Esophagus (tissue), 2 donors: ENCODE measurements around the gene RMP24.

Experiments
- H3K27ac ChIP-seq, 2 donors: one replicate each; pipeline ENCODE4 v1.5.1; 2013; ENCODE audit warnings: low read depth in 2 of 2, mild to moderate bottlenecking in 2 of 2, inconsistent platforms in 1 of 2, low read length in 1 of 2, moderate library complexity in 1 of 2
- H3K27me3 ChIP-seq, 2 donors: one replicate each; pipeline ENCODE4 v1.6.1; 2013; ENCODE audit warnings: low read length in 2 of 2, control low read depth in 1 of 2, mild to moderate bottlenecking in 1 of 2; ENCODE audit not compliant: insufficient read depth in 2 of 2, control insufficient read depth in 1 of 2
- H3K36me3 ChIP-seq, 2 donors: one replicate each; pipeline ENCODE4 v1.6.1; 2013; ENCODE audit warnings: low read length in 1 of 2; ENCODE audit not compliant: control insufficient read depth in 2 of 2, insufficient read depth in 2 of 2
- H3K4me1 ChIP-seq, 2 donors: one replicate each; pipeline ENCODE4 v1.6.1; 2013; ENCODE audit warnings: low read length in 1 of 2; ENCODE audit not compliant: control insufficient read depth in 2 of 2, insufficient read depth in 2 of 2
- H3K4me3 ChIP-seq, 2 donors: one replicate each; pipeline ENCODE4 v1.5.1; 2013; ENCODE audit warnings: low read length in 2 of 2, mild to moderate bottlenecking in 2 of 2, low read depth in 1 of 2, moderate library complexity in 1 of 2
- H3K9me3 ChIP-seq, 2 donors: one replicate each; pipeline ENCODE4 v1.6.1; 2013; ENCODE audit warnings: mild to moderate bottlenecking in 2 of 2, low read depth in 1 of 2, low read length in 1 of 2, moderate library complexity in 1 of 2; ENCODE audit not compliant: control insufficient read depth in 2 of 2, insufficient read depth in 1 of 2
- WGBS, 2 donors: extraction: QIAGEN DNeasy Blood & Tissue Kit; methylation state at CpG; one replicate each; pipeline ENCODE4 v1.1.7; 2013; 5-methylcytosine and 5-hydroxymethylcytosine counted together
- donor health status: healthy with polysubstance abuse.
- donor health status: Bipolar disorder and iron deficiency.

The RMP24 gene

DNA sequence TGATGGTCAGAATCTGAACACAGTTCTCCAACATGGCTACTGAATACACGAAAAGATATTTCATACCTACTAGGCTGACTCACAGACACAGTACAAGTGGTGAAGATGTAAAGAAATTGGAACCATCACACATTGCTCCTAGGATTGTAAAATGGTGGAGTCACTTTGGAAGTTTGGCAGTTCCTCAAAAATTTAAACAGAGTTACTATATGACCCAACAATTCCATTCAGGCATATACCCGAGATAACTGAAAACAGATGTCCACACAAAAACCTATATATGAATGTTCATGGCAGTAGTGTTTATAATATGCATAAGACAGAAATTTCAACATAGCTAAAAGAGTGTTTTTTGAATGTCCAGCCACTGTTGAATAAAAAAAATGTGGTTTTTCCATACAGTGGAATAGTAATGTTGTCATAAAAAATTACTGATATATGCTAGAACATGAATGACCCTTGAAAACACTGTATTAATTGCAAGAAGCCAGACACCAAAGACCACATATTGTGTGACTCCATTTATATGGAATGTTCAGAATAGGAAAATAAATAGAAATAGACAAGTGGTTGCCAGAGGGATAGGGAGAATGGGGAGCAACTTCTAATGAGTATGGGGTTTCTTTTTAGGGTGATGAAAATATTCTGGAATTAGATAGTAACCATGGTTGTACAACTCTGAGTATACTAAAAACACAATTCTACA lies 10.1 kb downstream of the RMP24 start:
- Histone ChIP-seq H3K4me3 (no peak overlapping the region), H3K27ac (no peak overlapping the region), H3K4me1 (no peaks in the 10 kb centered on the region), H3K27me3 (no peaks in the 10 kb centered on the region), H3K9me3 (no peaks in the 10 kb centered on the region), H3K36me3 (peaks cover 3 to 5% of the 10 kb centered on the region in 2 donors)
- 86 to 88% methylated on average over 2 of the region's 2 CpGs for WGBS, 2 donors

- H3K27ac ChIP-seq: no peak overlapping the region
- H3K4me3 ChIP-seq: no peak overlapping the region
- H3K36me3 ChIP-seq: peaks cover under 1 to 2% of the 10 kb centered on the region in 2 donors
- no peaks in the 10 kb centered on the region for H3K9me3 ChIP-seq
- no peaks in the 10 kb centered on the region for H3K4me1 ChIP-seq
- no peaks in the 10 kb centered on the region for H3K27me3 ChIP-seq
These were observed 10.7 kb downstream of the RMP24 start for GRCh38 chr18:35983147-35983546.

DNA sequence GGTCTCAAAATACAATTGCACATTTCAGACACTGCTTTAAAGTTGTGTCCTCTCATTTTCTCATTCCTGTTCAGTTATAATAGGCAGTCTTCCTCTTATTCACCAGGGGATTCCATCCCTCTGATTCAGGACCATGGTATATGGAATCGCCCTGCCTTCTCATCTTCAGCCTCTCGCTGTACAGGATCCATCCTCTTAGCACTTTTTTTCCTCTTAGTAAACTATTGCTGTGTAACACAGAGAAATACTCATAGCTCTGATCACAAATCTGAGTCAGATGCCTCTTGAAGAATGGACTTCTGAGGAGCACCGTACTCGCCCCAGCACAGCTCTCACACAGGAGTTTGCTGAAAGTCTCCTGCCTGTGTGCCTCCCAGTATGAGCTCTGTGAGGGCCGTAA lies 11.3 kb downstream of the RMP24 start:
- Histone ChIP-seq H3K36me3 (no peaks in the 10 kb centered on the region), H3K9me3 (no peaks in the 10 kb centered on the region), H3K27me3 (no peaks in the 10 kb centered on the region), H3K4me3 (no peak overlapping the region), H3K4me1 (no peaks in the 10 kb centered on the region), H3K27ac (no peak overlapping the region)
- 96 to 98% methylated on average over 5 of the region's 5 CpGs for WGBS, 2 donors

DNA sequence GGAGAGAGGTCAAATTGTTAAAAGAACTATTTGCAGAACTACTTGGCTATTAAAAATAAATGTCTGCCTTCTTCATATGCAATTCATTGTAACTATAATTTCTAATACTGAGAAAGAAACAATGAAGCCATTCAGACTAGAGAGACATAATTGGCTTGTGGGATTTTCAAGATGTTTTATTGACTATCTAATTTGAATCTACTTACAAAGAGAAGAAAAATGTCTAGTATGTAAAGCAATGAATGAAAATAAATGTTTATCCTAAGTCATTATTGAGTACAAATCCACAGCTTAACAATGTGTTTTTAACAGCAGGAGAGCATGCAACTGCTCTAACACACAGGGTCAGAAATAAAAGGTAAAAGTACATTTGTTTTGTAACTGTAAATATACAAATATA lies 19.2 kb downstream of the RMP24 start:
- H3K4me1 ChIP-seq: no peaks in the 10 kb centered on the region
- no peaks in the 10 kb centered on the region for H3K27me3 ChIP-seq
- no peaks in the 10 kb centered on the region for H3K36me3 ChIP-seq
- H3K4me3 ChIP-seq: no peak overlapping the region
- H3K27ac ChIP-seq: no peak overlapping the region
- H3K9me3 ChIP-seq: no peaks in the 10 kb centered on the region

GRCh38 chr18:35993013-35993412 lies 20.5 kb downstream of the RMP24 start:
- Histone ChIP-seq H3K9me3 (no peaks in the 10 kb centered on the region), H3K4me1 (no peaks in the 10 kb centered on the region)
- 90 to 93% methylated on average over 6 of the region's 6 CpGs for WGBS, 2 donors

DNA sequence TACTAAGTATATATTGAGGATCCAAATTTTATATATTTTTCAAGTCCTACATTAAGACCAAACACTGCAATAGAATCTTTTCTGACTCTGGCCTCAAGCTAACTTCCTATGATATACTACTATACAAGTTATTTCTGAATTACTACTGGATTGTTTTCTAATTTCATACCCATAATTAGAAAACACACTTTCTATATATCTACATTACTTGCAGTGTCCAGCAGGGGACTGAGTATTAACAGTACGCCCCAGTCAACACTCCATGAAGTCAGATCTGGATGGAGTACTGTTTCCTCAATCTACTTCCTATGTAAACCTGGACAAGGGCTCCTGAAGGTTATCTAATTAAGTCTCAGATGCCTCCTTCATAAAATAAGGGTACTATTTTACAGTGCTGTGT lies 26.5 kb downstream of the RMP24 start:
- 73 to 87% methylated on average over 1 of the region's 1 CpG for WGBS, 2 donors
- H3K36me3 ChIP-seq: no peaks in the 10 kb centered on the region

More at GRCh38 chr18:35993013-35993412, 20.5 kb downstream of the RMP24 start:
- no peak overlapping the region for H3K27ac ChIP-seq
- no peaks in the 10 kb centered on the region for H3K27me3 ChIP-seq
- H3K4me3 ChIP-seq: no peak overlapping the region
- no peaks in the 10 kb centered on the region for H3K36me3 ChIP-seq

GRCh38 chr18:35999925-36000324 lies 27.4 kb downstream of the RMP24 start:
- WGBS, 2 donors: 30 to 44% methylated on average over 1 of the region's 1 CpG
- H3K9me3 ChIP-seq: no peaks in the 10 kb centered on the region
- H3K4me3 ChIP-seq: no peak overlapping the region
- H3K4me1 ChIP-seq: no peaks in the 10 kb centered on the region
- no peaks in the 10 kb centered on the region for H3K36me3 ChIP-seq
- H3K27ac ChIP-seq: no peak overlapping the region
- no peaks in the 10 kb centered on the region for H3K27me3 ChIP-seq

More for the DNA sequence above, 26.5 kb downstream of the RMP24 start:
- no peak overlapping the region for H3K27ac ChIP-seq
- no peaks in the 10 kb centered on the region for H3K27me3 ChIP-seq
- no peaks in the 10 kb centered on the region for H3K9me3 ChIP-seq
- H3K4me1 ChIP-seq: no peaks in the 10 kb centered on the region
- H3K4me3 ChIP-seq: no peak overlapping the region

GRCh38 chr18:36006997-36007396 lies 34.5 kb downstream of the RMP24 start:
- Histone ChIP-seq H3K4me1 (no peaks in the 10 kb centered on the region), H3K9me3 (no peaks in the 10 kb centered on the region), H3K36me3 (no peaks in the 10 kb centered on the region), H3K27me3 (no peaks in the 10 kb centered on the region), H3K4me3 (no peak overlapping the region), H3K27ac (no peak overlapping the region)
- WGBS, 2 donors: 94 to 96% methylated on average over 2 of the region's 2 CpGs

DNA sequence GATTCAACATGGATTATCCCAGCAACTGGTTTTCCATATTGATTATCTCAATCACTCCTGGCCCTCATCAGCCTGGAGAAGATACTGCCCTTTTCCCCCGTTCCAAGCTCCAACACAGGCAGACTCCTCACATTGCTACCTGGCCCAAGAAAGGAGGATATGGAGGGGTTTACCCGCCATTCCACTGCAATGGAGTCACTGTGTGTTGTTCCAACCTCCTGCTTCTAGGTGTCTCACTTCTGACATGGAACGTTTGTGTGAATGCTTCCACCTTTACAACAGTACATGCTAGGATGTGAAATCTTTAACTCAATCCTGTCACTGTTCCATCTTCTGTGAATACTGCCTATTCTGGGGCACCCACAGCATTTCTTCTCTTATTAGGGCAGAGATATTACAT lies 36.7 kb downstream of the RMP24 start:
- no peaks in the 10 kb centered on the region for H3K4me1 ChIP-seq
- H3K36me3 ChIP-seq: no peaks in the 10 kb centered on the region
- H3K27me3 ChIP-seq: no peaks in the 10 kb centered on the region
- 75 to 76% methylated on average over 3 of the region's 3 CpGs for WGBS, 2 donors
- H3K9me3 ChIP-seq: no peaks in the 10 kb centered on the region
- H3K27ac ChIP-seq: no peak overlapping the region
- no peak overlapping the region for H3K4me3 ChIP-seq

- 95 to 97% methylated on average over 2 of the region's 2 CpGs for WGBS, 2 donors
- Histone ChIP-seq H3K4me1 (no peaks in the 10 kb centered on the region), H3K27me3 (no peaks in the 10 kb centered on the region), H3K27ac (no peak overlapping the region), H3K4me3 (no peak overlapping the region), H3K9me3 (no peaks in the 10 kb centered on the region), H3K36me3 (no peaks in the 10 kb centered on the region)
These were observed 40.4 kb downstream of the RMP24 start for GRCh38 chr18:36012891-36013290.
